ENCODE results near the gene COX19.
"Not testable (repeated sequence)": the region's sequence is repeated elsewhere in the genome, so short reads cannot be mapped to it uniquely, and the experiment has no call there.

Gene COX19

DNA sequence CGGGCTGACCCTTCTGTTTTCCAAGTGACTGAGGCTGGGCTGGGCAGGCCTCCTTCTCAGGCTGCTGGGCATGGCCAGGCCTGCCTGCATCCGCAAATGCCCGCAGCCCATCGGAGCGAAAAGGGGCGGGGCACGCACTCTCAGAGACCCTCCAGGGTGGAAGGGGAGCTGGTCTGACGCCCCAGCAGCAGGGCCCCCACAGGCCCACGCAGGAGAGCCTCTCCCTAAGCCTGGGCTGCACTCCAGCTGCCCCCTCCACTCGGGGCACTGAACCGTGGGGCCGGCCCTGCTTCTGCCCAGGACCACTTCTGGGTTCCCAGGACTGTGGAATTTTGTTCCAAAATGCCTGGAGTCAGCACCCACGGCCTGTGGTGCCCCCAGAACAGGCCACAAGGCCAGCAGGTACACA is 30.2 kb downstream of the COX19 start:
- no peak for DNase-seq (ENCODE audit: low read depth in 2 of 2)

DNA sequence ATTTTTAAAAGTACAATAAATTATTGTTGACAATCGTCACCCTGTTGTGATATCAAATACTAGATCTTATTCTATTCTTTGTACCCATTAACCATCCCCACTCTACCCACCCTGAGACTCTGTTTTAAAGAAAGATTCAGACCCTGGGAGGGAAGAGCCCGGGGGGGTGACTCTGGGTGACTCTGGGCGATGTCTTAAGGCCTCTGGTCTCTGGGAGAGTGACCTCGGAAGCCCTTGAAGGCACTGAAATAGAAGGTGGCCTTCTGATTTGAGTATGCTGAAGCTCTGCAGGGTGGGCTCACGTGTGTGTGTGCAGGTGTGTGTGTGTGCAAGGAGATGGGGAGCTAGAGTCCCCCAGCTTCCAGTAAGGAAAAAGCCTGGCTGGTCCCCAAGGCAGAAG is 30.6 kb downstream of the COX19 start:
- DNase-seq (ENCODE audit: low read depth in 2 of 2): no peak

DNA sequence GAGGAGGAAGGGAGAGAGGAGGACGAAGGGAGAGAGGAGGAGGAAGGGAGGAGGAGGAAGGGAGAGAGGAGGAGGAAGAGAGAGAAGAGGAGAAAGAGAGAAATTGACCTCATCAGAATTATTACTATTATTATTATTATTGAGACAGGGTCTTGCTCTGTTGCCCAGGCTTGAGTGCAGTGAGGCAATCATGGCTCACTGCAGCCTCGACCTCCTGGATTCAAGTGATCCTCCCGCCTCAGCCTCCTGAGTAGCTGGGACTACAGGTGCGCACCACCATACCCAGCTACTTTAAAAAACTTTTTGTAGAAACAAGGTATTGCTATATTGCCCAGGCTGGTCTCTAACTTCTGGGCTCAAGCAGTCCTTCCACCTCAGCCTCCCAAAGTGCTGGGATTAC is 31.6 kb downstream of the COX19 start:
- DNase-seq (ENCODE audit: low read depth in 2 of 2): not testable (repeated sequence)

DNA sequence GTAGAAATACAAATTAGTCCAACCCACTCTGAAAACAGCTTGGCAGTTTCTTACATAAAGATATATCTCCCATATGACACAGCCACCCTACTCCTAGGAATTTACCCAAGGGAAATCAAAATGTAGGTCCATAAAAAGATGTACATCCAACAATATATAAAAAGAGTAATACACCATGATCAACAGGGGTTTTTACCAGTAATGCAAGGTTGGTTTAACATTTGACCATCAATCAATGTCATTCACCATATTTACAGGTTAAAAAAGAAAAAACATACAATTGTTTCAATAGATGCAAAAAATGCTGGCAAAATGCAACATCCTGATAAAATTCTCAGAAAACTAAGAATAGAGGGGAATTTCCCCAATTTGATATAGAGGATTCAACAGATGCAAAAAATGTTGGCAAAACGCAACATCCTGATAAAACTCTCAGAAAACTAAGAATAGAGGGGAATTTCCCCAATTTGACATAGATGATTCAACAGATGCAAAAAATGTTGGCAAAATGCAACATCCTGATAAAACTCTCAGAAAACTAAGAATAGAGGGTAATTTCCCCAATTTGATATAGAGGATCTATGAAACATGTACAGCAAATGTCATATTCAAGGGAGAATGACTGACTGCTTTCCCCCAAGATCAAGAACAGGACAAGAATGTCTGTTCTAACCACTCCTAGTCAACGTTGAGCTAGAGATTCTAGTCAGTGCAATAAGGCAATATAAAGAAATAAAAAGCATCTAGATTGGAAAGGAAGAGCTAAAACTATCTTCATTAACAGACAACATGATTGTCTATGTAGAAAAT is 34.5 kb downstream of the COX19 start:
- DNase-seq (ENCODE audit: low read depth in 2 of 2): no peak

DNA sequence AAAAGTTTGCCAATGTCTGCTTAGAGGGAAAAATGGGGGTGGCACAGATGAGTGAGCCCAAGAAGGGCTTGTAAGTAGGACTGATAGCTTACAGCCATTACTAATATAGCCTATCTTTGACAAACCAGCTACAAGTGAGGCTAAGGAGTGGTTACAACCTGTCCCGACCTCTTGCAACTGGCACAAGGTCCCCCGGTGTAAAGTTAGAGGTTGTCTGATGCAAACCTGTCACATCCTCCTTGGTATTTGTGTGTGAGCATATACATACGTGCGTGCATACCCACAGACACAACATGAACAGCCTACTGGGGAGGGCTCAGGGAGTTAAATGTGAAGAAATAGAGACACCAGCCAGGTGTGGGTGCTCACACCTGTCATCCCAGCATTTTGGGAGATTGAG is 35.5 kb downstream of the COX19 start:
- no peak for DNase-seq (ENCODE audit: low read depth in 2 of 2)

DNA sequence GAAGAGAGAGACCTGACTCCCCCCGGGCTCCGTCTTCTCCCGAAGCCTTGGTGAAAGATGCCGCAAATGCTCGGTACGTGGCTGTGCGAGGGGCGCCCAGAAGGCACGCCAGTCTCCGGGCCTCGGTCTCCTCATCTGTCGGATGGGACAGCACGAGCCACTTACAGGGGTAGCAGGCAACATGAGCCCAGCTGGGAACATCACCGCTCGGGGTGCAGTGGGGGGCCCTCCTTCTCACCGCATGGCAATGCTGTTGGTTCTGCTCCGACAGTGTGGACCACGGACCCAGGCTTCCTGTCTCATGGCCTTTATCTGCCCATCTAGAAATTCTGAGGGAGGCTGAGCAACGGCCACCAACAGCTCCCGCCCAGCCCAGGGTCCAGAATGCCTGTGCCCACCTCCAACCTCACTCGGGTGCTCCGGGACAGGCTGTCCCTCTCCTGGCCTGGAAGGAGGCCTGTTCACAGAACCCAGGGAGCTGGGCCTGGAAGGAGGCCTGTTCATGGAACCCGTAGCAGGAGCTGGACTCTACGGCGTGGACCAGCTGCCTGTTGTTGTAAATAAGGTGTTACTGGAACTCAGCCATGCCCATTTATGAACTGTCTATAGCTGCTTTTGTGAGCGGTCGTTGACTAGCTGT is 36.7 kb downstream of the COX19 start:
- no peak for DNase-seq (ENCODE audit: low read depth in 2 of 2)

DNA sequence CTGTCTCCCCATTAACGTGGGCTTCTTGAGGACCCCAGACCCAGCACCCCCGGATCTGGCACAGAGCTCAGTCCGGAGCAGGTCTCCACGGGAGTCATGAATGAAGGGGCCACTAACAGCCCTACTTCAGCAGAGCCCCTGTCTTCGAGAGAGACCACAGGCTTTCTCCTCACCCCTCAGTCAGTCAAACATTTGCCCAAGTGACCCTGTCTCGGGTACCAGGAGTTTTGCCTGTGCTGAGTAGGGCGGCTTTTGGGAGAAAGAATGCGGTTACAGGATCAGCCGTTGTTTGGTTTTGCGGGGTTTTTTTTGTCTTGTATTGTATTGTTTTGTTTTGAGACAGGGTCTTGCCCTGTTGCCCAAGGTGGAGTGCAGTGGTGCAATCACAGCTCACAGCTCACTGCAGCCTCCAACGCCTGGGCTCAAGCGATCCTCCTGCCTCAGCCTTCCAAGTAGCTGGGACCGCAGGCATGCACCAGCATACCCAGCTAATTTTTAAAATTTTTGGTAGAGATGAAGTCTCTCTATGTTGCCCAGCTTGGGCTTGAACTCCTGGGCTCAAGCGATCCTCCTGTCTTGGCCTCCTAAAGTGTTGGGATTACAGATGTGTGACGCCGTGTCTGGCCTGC is 37.4 kb downstream of the COX19 start:
- no peak for DNase-seq (ENCODE audit: low read depth in 2 of 2)

DNA sequence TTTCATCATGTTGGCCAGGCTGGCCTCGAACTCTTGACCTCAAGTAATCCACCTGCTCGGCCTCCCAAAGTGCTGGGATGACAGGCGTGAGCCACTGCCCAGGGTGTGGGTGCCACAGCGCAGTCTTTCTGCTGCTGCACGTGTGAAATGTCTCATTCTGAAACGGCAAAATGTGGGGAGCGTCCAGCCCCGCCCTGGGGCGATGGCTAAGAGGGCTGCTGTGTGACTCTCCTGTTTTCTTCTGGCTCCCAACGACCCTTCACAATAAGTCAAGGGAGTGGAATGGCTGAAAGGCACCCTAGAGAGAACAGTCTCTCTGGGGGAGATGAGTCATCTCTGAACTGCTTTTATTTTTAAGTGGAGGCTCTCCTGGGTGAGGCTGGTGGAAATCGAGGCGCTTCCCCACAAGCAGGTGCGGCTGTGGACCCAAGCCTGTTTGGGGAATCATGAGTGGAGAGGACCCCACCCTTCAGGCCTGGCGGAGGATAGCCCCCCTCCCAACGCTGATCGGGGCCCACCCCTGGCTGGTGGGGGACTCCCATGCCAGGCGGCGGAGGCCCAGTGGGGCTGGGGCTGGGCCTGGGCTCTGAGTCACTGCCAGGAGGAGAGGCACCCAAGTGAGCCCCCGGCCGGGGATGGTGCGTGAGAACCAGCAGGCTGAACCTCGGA is 38.8 kb downstream of the COX19 start:
- peak in 1 of 2 donors; percentile 35 for DNase-seq (ENCODE audit: low read depth in 2 of 2)

DNA sequence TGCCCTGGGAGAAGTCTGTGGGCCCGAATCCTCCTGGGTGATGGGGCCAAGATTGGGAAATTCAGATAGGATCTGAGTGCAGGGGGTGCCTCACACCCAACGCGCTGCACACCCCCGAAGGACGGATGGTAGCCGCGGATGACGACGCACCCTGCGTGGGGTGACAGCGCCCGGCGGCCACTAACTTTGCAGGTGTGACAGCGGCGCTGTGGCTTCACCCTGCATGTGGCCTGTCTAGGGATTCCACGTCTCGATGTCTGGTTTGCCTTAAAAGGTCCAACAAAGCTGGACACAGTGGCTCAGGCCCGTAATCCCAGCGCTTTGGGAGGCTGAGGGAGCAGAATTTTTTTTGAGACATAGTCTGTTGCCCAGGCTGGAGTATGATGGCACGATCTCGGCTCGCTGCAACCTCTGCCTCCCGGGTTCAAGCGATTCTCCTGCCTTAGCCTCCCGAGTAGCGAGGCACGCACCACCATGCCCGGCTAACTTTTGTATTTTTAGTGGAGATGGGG is 39.4 kb downstream of the COX19 start:
- no peak for DNase-seq (ENCODE audit: low read depth in 2 of 2)

DNA sequence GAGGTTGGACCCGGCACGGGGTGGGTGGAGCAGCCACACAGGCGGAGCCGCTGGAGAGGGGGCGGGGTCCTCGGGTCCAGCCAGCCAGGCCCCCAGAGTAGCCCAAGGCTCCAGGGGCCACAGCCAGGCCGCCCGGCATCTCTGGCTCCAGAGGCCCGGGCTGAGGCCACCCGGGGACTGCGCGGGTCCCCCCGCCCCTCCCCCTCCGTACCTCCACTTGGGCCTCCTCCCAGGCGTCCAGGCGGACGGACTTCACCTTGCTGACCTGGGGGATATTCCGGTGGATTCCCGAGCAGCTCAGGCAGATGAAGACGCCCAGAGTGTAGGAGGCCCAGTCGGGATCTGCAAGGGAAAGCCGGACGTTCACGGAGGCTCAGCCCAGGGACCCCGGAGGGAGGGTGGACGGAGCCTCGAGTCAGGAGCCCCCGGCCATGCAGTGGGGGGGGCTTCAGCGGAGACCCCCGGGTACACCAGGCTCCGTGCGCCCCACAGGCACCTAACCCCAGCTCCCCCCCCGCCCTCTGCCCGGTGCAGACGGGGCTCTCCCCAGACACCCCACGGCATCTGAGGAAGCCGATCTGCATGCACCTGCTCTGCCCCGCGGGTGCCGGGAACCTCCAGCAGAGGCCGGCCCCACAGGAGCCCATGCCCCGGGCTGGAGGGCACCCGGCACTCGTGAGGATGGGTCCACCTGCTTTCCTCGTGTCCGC is 40.0 kb downstream of the COX19 start:
- no peak for DNase-seq (ENCODE audit: low read depth in 2 of 2)

DNA sequence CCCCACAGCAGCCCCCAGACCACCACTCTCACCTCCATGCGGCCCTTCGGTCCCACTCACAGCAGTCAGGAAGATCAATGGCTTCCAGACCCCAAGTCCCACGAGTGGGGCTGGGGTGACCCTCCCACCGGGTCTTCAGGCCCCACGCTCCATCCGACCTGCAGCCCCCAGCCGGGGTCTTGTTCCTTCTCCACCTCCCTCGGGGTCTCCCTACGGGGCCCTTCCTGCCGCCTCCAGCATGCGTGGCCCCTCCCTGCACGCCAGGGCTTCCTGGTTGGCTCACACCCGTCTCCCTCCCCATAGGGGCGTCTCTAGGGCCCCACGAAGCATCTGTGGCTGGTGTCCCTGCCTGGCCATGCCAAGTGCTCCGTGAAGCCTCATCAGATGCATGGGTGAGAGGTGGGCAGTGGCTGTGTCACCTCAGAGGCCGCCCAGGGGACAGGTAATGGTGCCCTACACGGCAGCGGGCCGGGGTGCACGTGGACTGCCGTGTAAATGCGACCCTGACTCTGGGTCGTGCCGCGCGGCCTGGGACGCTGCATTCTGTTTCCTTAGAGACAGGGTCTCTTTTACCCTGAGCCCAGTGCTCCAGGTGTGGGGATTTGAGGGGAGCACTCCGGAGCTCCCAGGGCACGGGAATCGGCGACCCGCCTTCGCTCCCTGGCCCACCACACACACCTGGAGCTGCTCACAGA is 40.7 kb downstream of the COX19 start:
- no peak for DNase-seq (ENCODE audit: low read depth in 2 of 2)

DNA sequence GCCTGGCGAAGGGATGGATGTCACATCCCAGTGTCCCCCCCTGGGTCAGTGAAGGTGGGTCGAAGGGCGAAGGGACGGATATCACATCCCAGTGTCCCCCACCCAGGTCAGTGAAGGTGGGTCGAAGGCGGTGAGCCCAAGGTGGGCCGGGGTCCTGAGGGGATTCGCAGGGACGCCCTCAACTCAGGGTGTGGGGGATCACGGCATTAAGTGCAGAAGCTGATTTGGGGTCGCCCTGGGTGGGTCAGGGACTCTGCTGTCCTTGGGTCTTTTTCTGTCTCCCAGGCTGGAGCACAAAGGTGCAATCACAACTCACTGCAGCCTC is 42.7 kb downstream of the COX19 start:
- DNase-seq (ENCODE audit: low read depth in 2 of 2): no peak

DNA sequence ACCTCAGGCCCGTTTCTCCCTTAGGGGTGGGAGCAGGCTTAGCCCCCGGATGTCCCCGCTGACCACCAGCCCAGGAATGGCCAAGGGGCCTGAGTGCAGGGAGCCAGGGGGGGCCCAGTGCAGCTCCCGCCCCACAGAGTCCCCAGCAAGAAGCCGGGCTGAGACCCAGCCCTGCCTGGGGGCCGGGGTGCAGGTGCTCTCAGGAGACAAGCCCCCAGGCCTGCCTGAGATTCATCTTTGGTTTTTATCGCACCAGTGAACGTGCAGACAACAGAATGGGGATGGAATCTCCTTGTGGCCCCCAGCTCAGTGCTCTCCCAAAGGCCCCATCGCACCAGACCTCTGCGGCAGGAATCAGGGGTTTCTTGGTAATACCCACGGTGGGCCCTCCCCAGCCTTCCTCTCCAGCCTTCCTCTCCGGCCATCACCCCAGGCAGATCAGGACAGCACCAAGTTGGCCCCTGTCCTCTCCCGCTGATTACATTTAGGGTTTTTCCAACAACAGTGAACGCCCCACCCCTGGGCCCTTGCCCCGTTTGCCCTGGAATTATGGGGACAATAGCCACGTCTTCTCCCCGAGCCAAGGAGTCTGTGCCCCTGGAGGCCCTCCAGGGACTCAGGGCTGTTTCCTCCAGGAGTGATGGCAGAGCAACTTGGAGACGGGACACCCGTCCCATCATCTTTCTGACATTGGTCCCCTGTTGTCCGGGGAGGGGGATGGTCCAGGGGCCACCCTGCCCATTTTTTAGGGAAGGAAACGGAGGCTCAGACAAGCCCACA is 43.3 kb downstream of the COX19 start:
- no peak for DNase-seq (ENCODE audit: low read depth in 2 of 2)

DNA sequence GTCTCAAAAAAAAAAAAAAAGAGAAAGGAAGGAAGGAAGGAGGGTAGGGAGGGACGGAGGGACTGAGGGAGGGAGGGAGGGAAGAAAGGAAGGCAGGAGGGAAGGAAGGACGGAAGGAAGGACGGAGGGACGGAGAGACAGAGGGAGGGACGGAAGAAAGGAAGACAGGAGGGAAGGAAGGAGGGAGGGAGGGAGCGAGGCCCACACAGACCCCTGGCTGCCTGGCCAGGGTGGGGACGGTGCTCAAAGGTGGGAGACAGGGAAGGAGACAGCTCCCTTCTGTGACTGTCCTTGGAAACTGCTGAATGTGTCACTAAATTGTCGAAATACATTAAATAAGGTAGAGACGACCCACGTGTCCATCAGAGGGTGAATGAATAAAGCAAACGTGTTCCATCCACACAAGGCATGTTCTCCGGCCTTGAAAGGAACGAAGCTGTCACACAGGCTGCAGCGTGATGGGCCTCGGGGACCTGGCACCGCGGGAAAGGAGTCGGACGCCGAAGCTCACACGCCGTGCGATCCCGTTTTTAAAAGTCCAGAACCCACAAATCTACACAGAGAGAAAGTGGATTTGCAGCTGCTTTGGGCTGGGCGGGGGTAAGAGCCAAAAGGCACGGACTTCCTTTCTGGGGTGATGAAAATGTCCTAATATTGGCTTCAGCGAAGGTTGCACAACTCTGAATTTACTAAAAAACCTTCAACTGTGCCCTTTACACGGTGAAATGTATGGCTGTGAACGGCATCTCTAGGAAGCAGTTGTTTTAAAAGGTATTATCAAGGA is 44.2 kb downstream of the COX19 start:
- no peak for DNase-seq (ENCODE audit: low read depth in 2 of 2)

DNA sequence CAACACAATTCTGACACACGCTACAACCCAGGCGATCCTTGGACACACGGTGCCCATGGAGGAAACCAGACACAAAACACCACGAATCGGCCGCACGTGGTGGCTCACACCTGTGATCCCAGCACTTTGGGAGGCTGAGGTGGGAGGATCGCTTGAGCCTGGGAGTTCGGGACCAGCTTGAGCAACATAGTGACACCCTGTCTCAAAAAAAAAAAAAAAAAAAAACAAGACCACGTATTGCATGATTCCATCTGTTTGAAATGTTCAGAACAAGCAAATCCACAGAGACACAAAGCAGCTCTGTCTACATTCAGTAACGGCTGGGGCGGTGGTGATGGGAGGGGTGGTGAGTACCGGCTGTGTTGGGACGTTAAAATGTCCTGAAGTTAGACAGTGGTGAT is 46.0 kb downstream of the COX19 start:
- no peak for DNase-seq (ENCODE audit: low read depth in 2 of 2)

DNA sequence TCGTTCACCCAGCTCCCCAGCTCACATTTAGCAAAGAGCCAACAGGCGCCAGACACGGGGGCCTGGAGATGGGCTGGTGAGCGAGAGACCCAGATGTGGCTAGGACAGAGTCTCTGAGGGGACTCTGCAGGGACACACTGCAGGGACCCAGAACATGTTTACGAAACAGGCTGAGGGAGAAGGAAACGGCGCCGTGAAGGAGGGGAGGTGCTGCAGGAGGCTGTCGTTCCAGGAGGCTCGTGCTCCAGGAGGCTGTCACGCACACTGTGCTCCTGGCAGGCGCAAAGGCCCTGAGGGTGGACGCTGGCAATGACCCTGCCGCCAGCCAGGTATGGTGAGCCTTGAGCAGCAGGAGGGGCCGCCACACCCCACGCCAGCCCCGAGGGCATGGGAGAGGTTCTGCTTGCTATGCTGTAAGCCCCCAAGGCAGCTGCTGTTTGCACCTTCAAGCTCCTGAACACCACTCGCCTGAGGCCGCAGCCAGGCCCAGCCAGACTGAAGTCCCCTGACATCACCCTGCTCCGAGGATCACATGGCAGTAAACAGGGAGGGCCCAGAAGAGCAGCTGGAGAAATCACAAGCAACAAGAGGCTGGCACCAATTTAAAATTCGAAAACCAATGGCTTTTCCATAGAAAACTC is 48.2 kb downstream of the COX19 start:
- DNase-seq (ENCODE audit: low read depth in 2 of 2): no peak

DNA sequence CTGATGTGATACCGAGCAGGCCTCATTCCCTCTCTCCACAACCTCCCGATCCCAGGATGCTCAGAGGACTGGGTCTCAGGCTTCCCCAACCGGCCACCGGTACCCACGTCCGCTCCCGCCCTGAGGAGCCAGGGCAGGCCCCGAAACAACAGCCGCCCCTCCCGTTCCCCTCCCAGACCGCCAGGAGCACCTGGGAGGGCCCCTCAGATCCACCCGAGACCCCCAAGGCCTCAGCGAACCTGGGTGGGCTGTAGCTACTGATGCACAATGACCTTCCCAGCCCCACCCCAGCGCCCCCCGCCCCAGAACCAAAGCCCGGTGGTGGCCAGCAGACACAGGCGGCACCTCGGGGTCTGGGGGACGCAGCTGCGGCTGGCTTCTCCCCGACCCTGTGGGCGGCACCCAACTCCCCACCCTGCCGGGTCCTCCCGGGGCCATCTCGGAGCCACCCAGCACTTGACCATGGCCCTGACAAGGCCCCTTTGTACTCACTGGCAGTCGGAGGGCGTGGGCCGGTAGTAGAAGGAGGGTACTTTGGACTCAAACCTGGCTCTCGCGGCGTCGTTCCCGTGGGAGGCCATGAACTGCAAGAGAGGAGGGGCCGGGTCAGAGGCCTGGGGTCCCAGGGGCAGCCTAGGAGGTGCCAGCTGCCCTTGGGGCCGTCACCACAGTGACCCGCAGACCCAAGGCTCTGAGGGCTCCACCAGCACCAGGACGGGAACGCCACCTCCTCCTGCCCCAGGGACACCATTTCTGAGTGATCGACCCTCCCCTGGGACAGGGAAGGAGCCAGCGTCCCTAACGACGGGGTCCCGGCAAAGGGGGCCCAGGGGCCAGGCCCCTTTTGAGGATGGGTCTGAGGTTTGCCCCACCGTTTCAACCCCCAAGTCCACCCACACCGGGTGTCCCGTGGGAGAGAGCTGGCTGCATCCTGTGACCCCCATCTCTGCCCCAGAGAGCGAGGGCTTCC is 49.0 kb downstream of the COX19 start:
- no peak for DNase-seq (ENCODE audit: low read depth in 2 of 2)

DNA sequence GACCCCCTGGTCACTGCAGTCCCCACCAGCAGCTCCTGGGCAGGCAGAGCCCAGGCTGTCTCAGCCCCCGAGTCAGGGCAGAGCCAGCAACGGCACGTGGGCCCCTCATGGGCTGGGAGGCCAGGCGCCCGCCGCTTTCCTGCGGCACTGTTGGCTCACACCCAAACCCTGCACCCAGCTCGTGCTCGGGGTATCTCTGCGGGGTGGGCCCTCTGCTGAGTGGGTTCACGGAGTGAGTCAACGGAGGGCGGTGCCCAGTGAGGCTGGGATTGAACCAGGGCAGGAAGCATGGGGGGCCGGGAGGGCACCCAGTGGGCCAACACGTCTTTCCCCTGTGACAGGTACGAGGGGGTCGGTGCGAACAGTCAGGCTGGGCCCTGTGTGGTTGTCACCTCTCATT is 49.7 kb downstream of the COX19 start:
- DNase-seq (ENCODE audit: low read depth in 2 of 2): no peak
